ENCODE data around the gene TRIM59.

Gene TRIM59

DNA sequence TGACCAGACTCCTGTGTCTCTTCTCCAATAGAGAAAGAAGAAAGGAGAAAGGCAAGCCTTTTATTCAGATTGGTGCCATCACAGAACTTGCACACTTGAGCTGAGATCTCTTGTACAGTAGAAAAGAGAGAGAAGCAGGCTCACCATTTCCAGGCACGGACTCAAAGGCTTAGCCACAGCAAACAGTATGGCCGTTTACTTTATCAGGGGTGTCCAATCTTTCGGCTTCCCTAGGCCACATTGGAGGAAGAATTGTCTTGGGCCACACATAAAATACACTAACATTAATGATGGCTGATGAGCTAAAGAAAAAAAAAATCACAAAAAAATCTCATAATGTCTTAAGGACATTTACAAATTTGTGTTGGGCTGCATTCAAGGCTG, 55.6 kb downstream of the TRIM59 start:
- H3K9me3 ChIP-seq (ENCODE audit: insufficient read depth, low read length) = no peaks in the 10 kb centered on the region
- no peaks in the 10 kb centered on the region for H3K36me3 ChIP-seq (replicated peaks; ENCODE audit: low read depth, low read length)
- H3K27me3 ChIP-seq (ENCODE audit: low read depth, low read length) = no peaks in the 10 kb centered on the region
- H3K4me2 ChIP-seq (ENCODE audit: low read length) = no peak overlapping the region
- peaks cover 6% of the 10 kb centered on the region for H3K4me1 ChIP-seq (ENCODE audit: low read length)
- no peak overlapping the region for H2AFZ ChIP-seq (ENCODE audit: low read depth, low read length)
- peaks cover 2% of the 10 kb centered on the region; the same call in 1 of the 2 replicates for H4K20me1 ChIP-seq (ENCODE audit: insufficient read depth, low read length)
- no peak overlapping the region for H3K27ac ChIP-seq (ENCODE audit: low read length)
- no peak overlapping the region for H3K9ac ChIP-seq (ENCODE audit: low read length)
- TF ChIP-seq, protein P1, sequence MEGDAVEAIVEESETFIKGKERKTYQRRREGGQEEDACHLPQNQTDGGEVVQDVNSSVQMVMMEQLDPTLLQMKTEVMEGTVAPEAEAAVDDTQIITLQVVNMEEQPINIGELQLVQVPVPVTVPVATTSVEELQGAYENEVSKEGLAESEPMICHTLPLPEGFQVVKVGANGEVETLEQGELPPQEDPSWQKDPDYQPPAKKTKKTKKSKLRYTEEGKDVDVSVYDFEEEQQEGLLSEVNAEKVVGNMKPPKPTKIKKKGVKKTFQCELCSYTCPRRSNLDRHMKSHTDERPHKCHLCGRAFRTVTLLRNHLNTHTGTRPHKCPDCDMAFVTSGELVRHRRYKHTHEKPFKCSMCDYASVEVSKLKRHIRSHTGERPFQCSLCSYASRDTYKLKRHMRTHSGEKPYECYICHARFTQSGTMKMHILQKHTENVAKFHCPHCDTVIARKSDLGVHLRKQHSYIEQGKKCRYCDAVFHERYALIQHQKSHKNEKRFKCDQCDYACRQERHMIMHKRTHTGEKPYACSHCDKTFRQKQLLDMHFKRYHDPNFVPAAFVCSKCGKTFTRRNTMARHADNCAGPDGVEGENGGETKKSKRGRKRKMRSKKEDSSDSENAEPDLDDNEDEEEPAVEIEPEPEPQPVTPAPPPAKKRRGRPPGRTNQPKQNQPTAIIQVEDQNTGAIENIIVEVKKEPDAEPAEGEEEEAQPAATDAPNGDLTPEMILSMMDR (IDR thresholded peaks at IDR 0.05; ENCODE audit: low read depth, low read length) = no peak
- no peak overlapping the region for H3K4me3 ChIP-seq (ENCODE audit: low read length)
- H3K79me2 ChIP-seq (ENCODE audit: low read length) = peaks cover 31% of the 10 kb centered on the region

- no peak overlapping the region for H3K4me3 ChIP-seq (ENCODE audit: low read length)
- H3K9me3 ChIP-seq (ENCODE audit: insufficient read depth, low read length) = no peaks in the 10 kb centered on the region
- H2AFZ ChIP-seq (ENCODE audit: low read depth, low read length) = no peak overlapping the region
- H3K4me2 ChIP-seq (ENCODE audit: low read length) = no peak overlapping the region
- TF ChIP-seq, protein P1 (IDR thresholded peaks at IDR 0.05; ENCODE audit: low read depth, low read length) = no peak
- TF ChIP-seq EZH2phosphoT487 (IDR thresholded peaks at IDR 0.05; ENCODE audit: low read depth) = no peak
- no peak overlapping the region for H3K27ac ChIP-seq (ENCODE audit: low read length)
- H3K27me3 ChIP-seq (ENCODE audit: low read depth, low read length) = no peaks in the 10 kb centered on the region
- no peak overlapping the region for H3K9ac ChIP-seq (ENCODE audit: low read length)
- H3K36me3 ChIP-seq (replicated peaks; ENCODE audit: low read depth, low read length) = no peaks in the 10 kb centered on the region
- H4K20me1 ChIP-seq (ENCODE audit: insufficient read depth, low read length) = peaks cover 2% of the 10 kb centered on the region; the same call in 1 of the 2 replicates
- peaks cover 26% of the 10 kb centered on the region for H3K79me2 ChIP-seq (ENCODE audit: low read length)
- H3K4me1 ChIP-seq (ENCODE audit: low read length) = peaks cover 6% of the 10 kb centered on the region
Observed at GRCh38 chr3:160393346-160394008, 56.1 kb downstream of the TRIM59 start.

DNA sequence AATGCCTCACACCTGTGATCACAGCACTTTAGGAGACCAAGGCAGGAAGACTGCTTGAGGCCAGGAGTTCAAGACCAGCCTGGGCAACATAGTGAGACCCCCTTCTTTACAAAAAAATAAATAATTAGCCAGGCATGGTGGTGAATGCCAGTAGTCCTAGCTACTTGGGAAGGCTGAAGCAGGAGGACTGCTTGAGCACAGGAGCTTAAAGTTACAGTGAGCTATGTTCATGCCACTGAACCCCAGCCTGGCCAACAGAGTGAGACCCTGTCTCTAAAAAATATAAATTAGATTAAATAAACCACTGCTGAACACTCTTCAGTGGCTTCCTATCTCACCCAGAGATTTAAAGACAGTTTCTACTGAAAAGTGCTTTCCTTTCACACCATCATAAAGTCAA, 56.8 kb downstream of the TRIM59 start:
- Histone ChIP-seq H3K79me2 (ENCODE audit: low read length) (peaks cover 19% of the 10 kb centered on the region), H3K27ac (ENCODE audit: low read length) (no peak overlapping the region), H3K27me3 (ENCODE audit: low read depth, low read length) (no peaks in the 10 kb centered on the region), H3K9me3 (ENCODE audit: insufficient read depth, low read length) (no peaks in the 10 kb centered on the region), H3K36me3 (replicated peaks; ENCODE audit: low read depth, low read length) (no peaks in the 10 kb centered on the region), H2AFZ (ENCODE audit: low read depth, low read length) (no peak overlapping the region), H3K4me3 (ENCODE audit: low read length) (no peak overlapping the region), H3K4me2 (ENCODE audit: low read length) (no peak overlapping the region), H3K9ac (ENCODE audit: low read length) (no peak overlapping the region), H4K20me1 (ENCODE audit: insufficient read depth, low read length) (peaks cover 2% of the 10 kb centered on the region; the same call in 1 of the 2 replicates), H3K4me1 (ENCODE audit: low read length) (no peaks in the 10 kb centered on the region)
- TF ChIP-seq, protein P1 (IDR thresholded peaks at IDR 0.05; ENCODE audit: low read depth, low read length) = no peak
- no peak for TF ChIP-seq EZH2phosphoT487 (IDR thresholded peaks at IDR 0.05; ENCODE audit: low read depth)

GRCh38 chr3:160390565-160391138, 58.9 kb downstream of the TRIM59 start:
- H3K27ac ChIP-seq (ENCODE audit: low read length) = no peak overlapping the region
- H4K20me1 ChIP-seq (ENCODE audit: insufficient read depth, low read length) = peaks cover 2% of the 10 kb centered on the region; the same call in 1 of the 2 replicates
- H3K79me2 ChIP-seq (ENCODE audit: low read length) = peaks cover 14% of the 10 kb centered on the region; the same call in 1 of the 2 replicates
- no peak overlapping the region for H3K4me3 ChIP-seq (ENCODE audit: low read length)
- no peaks in the 10 kb centered on the region for H3K36me3 ChIP-seq (replicated peaks; ENCODE audit: low read depth, low read length)
- no peaks in the 10 kb centered on the region for H3K27me3 ChIP-seq (ENCODE audit: low read depth, low read length)
- H2AFZ ChIP-seq (ENCODE audit: low read depth, low read length) = no peak overlapping the region
- H3K9me3 ChIP-seq (ENCODE audit: insufficient read depth, low read length) = no peaks in the 10 kb centered on the region
- H3K4me1 ChIP-seq (ENCODE audit: low read length) = no peaks in the 10 kb centered on the region
- TF ChIP-seq, protein P1 (IDR thresholded peaks at IDR 0.05; ENCODE audit: low read depth, low read length) = no peak
- no peak for TF ChIP-seq EZH2phosphoT487 (IDR thresholded peaks at IDR 0.05; ENCODE audit: low read depth)
- H3K4me2 ChIP-seq (ENCODE audit: low read length) = no peak overlapping the region
- no peak overlapping the region for H3K9ac ChIP-seq (ENCODE audit: low read length)

Data from OCI-LY3 (cell line).